IPS-11a (cell line): ENCODE measurements around the gene ERI3.

Experiments used
- H3K4me3 ChIP-seq: one replicate; pipeline ENCODE4 v1.5.1; 2013; ENCODE audit warnings: low read depth, low read length, control low read depth

ERI3 gene

DNA sequence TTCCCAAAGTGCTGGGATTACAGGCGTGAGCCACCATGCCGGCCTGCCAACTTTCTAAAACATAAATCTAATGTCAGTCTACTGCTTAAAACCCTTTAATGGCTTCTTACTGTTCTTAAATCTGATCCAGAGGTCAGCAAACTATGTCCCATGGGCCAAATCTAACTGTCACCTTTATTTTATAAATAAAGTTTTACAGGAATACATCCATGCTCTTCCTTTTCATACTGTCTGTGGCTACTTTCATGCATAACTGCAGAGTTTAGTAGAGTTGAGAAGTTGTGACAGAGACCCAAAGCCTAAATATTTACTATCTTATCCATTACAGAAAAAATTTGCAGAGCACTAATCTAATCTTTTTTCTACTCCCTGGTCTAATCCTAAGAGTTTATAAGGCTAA is 3.8 kb downstream of the ERI3 start:
- H3K4me3 ChIP-seq: no peak overlapping the region

GRCh38 chr1:44348061-44348485 is 7.0 kb downstream of the ERI3 start:
- no peak overlapping the region for H3K4me3 ChIP-seq

GRCh38 chr1:44347280-44347679 is 7.8 kb downstream of the ERI3 start:
- H3K4me3 ChIP-seq: no peak overlapping the region

- H3K4me3 ChIP-seq: no peak overlapping the region
These were observed 8.2 kb downstream of the ERI3 start for GRCh38 chr1:44346878-44347277.

DNA sequence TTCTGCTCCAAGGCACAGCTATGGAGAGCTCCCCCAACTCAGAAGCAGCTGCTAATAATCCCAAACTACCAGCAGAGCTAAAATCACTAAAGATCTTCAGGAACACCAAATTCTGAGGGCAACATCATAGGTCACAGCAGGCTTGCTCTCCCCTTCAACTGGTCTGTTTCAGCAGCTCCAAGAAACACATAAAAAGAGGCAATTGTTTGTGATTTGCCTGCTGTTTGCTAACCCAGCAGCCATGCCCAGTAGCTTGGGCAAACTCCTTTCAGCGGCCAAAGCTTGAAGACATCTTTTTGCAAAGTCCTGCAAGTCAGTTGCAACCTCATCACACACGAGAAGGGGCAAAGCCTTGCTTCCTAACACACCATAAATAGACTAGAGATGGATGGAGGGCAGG is 8.9 kb downstream of the ERI3 start:
- H3K4me3 ChIP-seq: no peak overlapping the region

- H3K4me3 ChIP-seq: no peak overlapping the region
These were observed 9.8 kb downstream of the ERI3 start for GRCh38 chr1:44345187-44345775.

GRCh38 chr1:44339731-44340130 is 15.3 kb downstream of the ERI3 start:
- H3K4me3 ChIP-seq: no peak overlapping the region

- no peak overlapping the region for H3K4me3 ChIP-seq
These were observed 16.9 kb downstream of the ERI3 start for GRCh38 chr1:44338136-44338535.

GRCh38 chr1:44336668-44337067 is 18.4 kb downstream of the ERI3 start:
- H3K4me3 ChIP-seq: no peak overlapping the region

DNA sequence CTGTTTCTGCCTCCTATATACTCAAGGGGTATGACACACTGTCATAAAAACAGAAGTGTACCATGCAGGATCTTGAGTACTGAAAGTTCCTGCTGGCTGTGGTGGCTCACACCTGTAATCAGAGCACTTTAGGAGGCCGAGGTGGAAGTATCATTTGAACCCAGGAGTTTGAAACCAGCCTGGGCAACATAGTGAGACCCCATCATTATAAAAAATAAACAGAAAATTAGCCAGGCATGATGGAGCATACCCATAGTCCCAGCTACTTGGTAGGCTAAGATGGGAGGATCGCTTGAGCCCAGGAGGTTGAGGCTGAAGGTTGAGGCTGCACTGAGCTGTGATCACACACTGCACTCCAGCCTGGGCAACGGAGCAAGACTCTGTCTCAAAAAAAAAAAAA is 20.1 kb downstream of the ERI3 start:
- no peak overlapping the region for H3K4me3 ChIP-seq

DNA sequence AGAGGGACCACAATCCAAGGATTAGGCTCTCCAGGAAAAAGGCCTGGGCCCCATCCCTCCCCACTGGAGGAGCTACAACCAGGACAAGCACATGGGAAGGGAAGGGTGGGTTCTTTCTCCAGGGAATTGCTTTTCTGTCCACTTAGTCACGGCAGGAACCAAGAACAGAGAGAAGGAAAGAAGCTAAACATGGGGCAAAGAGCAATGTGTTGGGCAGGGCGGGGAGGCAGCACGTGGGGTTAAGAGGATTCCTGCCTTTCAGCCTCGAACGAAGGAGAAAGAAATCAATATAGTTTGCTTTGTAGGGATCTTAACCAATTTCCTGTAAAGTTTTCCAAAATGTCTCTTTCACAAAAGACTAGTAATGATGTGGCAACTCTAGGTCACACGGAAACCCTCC is 21.7 kb downstream of the ERI3 start:
- no peak overlapping the region for H3K4me3 ChIP-seq

DNA sequence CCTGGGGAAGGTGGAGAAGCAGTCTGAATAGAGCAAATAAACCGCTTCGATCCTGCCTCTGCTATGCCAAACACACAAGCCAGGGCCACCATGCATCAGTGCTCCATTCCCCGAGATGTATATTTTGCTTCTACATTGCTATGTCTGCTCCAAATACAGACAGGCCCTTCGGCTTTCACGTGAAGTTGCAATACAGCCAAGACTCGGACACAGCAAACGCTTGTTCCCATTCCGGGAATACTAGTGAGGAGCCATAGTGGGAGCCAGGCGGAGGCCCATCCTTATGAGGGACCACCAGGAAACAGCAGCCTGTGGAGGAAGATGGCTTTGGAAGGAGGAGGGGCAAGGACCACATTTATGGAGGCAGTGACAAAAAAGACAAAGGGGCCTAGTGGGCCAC is 22.6 kb downstream of the ERI3 start:
- no peak overlapping the region for H3K4me3 ChIP-seq

- no peak overlapping the region for H3K4me3 ChIP-seq
These were observed 24.1 kb downstream of the ERI3 start for GRCh38 chr1:44330935-44331334.

- H3K4me3 ChIP-seq: no peak overlapping the region
These were observed 26.2 kb downstream of the ERI3 start for GRCh38 chr1:44328671-44329416.

GRCh38 chr1:44327679-44328491 is 27.2 kb downstream of the ERI3 start:
- no peak overlapping the region for H3K4me3 ChIP-seq

GRCh38 chr1:44326821-44327465 is 28.1 kb downstream of the ERI3 start:
- no peak overlapping the region for H3K4me3 ChIP-seq

- H3K4me3 ChIP-seq: no peak overlapping the region
These were observed 28.9 kb downstream of the ERI3 start for GRCh38 chr1:44326024-44326701.

GRCh38 chr1:44323947-44324346 is 31.1 kb downstream of the ERI3 start:
- no peak overlapping the region for H3K4me3 ChIP-seq

DNA sequence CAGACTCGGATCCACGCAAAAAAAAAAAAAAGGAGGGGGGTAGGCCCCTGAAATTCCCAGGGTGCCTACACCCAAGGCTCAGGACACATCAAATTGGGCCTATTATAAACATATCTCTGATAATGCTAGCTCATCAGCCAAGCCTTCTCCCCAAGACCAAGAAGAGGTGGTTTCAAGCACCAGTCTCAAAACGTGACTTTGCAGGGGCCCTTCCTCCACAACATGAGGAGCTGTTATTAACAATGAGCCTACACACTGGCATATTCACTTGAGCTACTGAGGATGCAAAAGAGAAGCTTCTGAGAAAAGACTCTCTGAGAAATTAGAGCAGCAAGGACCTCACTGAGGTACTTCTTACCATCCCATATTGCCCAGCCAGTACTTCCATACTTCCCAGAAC is 32.7 kb downstream of the ERI3 start:
- H3K4me3 ChIP-seq: no peak overlapping the region

GRCh38 chr1:44321466-44321865 is 33.6 kb downstream of the ERI3 start:
- no peak overlapping the region for H3K4me3 ChIP-seq
